NCI-H1436 (cell line): ENCODE measurements around the gene SEPHS1.
"Not testable (repeated sequence)": the region's sequence is repeated elsewhere in the genome, so short reads cannot be mapped to it uniquely, and the experiment has no call there.

ENCODE experiments used
- DNase-seq: peaks from one replicate; lab custom pipeline; 2025; lab: John Stamatoyannopoulos, UW

Gene SEPHS1

GRCh38 chr10:13282348-13282747, 65.7 kb downstream of the SEPHS1 start:
- DNase-seq: not testable (repeated sequence)

- no peak for DNase-seq
Observed at GRCh38 chr10:13276749-13277365, 71.2 kb downstream of the SEPHS1 start.

- DNase-seq: not testable (repeated sequence)
Observed at GRCh38 chr10:13276146-13276545, 71.9 kb downstream of the SEPHS1 start.

GRCh38 chr10:13272164-13272571, 75.9 kb downstream of the SEPHS1 start:
- DNase-seq: no peak

- peak; percentile 31 for DNase-seq
Observed at GRCh38 chr10:13271552-13272163, 76.4 kb downstream of the SEPHS1 start.

GRCh38 chr10:13270877-13271551, 77.1 kb downstream of the SEPHS1 start:
- no peak for DNase-seq

- no peak for DNase-seq
Observed at GRCh38 chr10:13268841-13269240, 79.3 kb downstream of the SEPHS1 start.

GRCh38 chr10:13268310-13268709, 79.8 kb downstream of the SEPHS1 start:
- no peak for DNase-seq
